GM18870 (cell line): ENCODE results near the gene LYL1.

Experiments
- ATAC-seq: cut with Tn5 transposase; IDR thresholded peaks from one replicate; pipeline ENCODE4 v1.9.1; 2021; ENCODE audit warnings: moderate library complexity; ENCODE audit not compliant: unreplicated experiment

Gene LYL1

GRCh38 chr19:13093407-13094105 is 9.1 kb downstream of the LYL1 start:
- no peak for ATAC-seq

GRCh38 chr19:13092606-13093235 is 9.9 kb downstream of the LYL1 start:
- no peak for ATAC-seq

- ATAC-seq, result no peak
Measured at GRCh38 chr19:13092158-13092543, 10.5 kb downstream of the LYL1 start.

GRCh38 chr19:13091400-13092157 is 11.1 kb downstream of the LYL1 start:
- no peak for ATAC-seq

GRCh38 chr19:13090511-13091231 is 12.0 kb downstream of the LYL1 start:
- ATAC-seq, result no peak

GRCh38 chr19:13089857-13090507 is 12.7 kb downstream of the LYL1 start:
- ATAC-seq, result no peak

- no peak for ATAC-seq
Measured at GRCh38 chr19:13089139-13089856, 13.4 kb downstream of the LYL1 start.

GRCh38 chr19:13087795-13088537 is 14.7 kb downstream of the LYL1 start:
- no peak for ATAC-seq

- no peak for ATAC-seq
Measured at GRCh38 chr19:13087295-13087694, 15.4 kb downstream of the LYL1 start.

GRCh38 chr19:13086341-13086740 is 16.3 kb downstream of the LYL1 start:
- no peak for ATAC-seq

GRCh38 chr19:13085666-13086065 is 17.0 kb downstream of the LYL1 start:
- ATAC-seq, result no peak

GRCh38 chr19:13083627-13084026 is 19.0 kb downstream of the LYL1 start:
- no peak for ATAC-seq

GRCh38 chr19:13083008-13083404 is 19.7 kb downstream of the LYL1 start:
- no peak for ATAC-seq

- no peak for ATAC-seq
Measured at GRCh38 chr19:13082192-13083007, 20.3 kb downstream of the LYL1 start.

- no peak for ATAC-seq
Measured at GRCh38 chr19:13079542-13079986, 23.1 kb downstream of the LYL1 start.

- no peak for ATAC-seq
Measured at GRCh38 chr19:13078897-13079541, 23.6 kb downstream of the LYL1 start.

GRCh38 chr19:13078381-13078780 is 24.3 kb downstream of the LYL1 start:
- ATAC-seq, result no peak

- ATAC-seq, result no peak
Measured at GRCh38 chr19:13077240-13077639, 25.4 kb downstream of the LYL1 start.
